Measurements from ENCODE around the gene MAGI2.

DNA sequence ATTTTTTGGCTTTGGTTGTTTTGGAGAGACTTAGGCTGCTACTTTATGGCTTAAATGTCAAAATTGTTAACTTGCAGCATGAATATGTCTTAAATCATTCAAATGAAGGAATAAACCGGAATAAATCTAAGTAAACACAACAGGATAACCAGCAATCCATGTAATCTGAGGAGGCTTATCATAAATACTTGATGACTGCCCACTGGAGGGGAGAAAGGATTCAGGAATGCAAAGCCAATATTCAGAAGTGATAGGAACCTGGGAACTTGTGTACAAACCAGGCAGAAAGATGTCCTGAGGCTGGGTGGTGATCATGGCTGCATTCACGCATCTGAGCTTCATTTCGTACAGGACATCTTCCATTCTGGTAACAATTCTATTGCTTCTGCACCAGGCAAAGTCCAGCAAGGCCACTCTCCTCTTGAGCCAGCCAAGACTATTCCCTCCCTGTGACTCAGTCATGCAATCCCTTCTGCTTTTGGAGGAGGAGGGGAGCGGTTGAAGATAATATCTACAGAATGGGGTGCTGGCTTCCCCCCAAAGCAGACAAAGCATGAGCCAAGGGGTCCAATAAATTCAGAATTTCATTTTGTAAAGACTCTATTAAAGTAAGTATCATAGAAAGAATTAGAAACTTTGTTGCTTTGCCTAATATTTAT is 1280.4 kb downstream of the MAGI2 start:
- TF ChIP-seq EP300 (IDR thresholded peaks at IDR 0.05) (no peak), POLR2A (IDR thresholded peaks at IDR 0.05) (no peak)
- TF ChIP-seq, protein P1, sequence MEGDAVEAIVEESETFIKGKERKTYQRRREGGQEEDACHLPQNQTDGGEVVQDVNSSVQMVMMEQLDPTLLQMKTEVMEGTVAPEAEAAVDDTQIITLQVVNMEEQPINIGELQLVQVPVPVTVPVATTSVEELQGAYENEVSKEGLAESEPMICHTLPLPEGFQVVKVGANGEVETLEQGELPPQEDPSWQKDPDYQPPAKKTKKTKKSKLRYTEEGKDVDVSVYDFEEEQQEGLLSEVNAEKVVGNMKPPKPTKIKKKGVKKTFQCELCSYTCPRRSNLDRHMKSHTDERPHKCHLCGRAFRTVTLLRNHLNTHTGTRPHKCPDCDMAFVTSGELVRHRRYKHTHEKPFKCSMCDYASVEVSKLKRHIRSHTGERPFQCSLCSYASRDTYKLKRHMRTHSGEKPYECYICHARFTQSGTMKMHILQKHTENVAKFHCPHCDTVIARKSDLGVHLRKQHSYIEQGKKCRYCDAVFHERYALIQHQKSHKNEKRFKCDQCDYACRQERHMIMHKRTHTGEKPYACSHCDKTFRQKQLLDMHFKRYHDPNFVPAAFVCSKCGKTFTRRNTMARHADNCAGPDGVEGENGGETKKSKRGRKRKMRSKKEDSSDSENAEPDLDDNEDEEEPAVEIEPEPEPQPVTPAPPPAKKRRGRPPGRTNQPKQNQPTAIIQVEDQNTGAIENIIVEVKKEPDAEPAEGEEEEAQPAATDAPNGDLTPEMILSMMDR (IDR thresholded peaks at IDR 0.05): no peak

All from ovary (tissue), 3 donors.